B cell (primary cell): ENCODE data around the gene SLC12A7. TPM values are rescaled to one million over a fixed set of nuclear protein-coding genes. Genes with fewer than 3 reads are reported as not detected.

Source experiments
- ATAC-seq: fragments of 200-7000 bp; cut with Tn5 transposase; one replicate; pipeline ENCODE4 v1.10.0; 2021; ENCODE audit warnings: low read depth, mild to moderate bottlenecking, moderate number of reproducible peaks, moderate library complexity
- CTCF ChIA-PET: fragments of 350-600 bp; sonication (Branson Sonifier 250); formaldehyde crosslinking; loops from one replicate; lab custom pipeline; 2021; ENCODE audit warnings: antibody characterized with exemption, inconsistent platforms; lab: Charles Lee
- POLR2A ChIA-PET: fragments of 350-600 bp; sonication (Branson Sonifier 250); formaldehyde crosslinking; loops from one replicate; lab custom pipeline; 2021; ENCODE audit warnings: antibody characterized with exemption; lab: Charles Lee
- DNase-seq: peaks from one replicate; pipeline ENCODE4 v3.0.0; 2013
- H2AFZ ChIP-seq: 2 replicates; pipeline ENCODE4 v1.6.1; 2012; ENCODE audit warnings: mild to moderate bottlenecking, low read depth, low read length; ENCODE audit not compliant: insufficient read depth, poor library complexity, severe bottlenecking
- H3K27ac ChIP-seq, 2 donors: 1 replicate in 1 of 2; 2 replicates in 1 of 2; pipeline ENCODE4 v1.5.1; 2012 to 2013; ENCODE audit warnings: low read length in 2 of 2, mild to moderate bottlenecking in 2 of 2, moderate library complexity in 1 of 2
- H3K27me3 ChIP-seq, 4 experiments: fragments of 200-600 bp in 1 of 4; sonication (generic) in 1 of 4; replicated peaks in 1 of 4; 1 replicate in 2 of 4; 2 replicates in 2 of 4; pipeline versions ENCODE4 v1.6.1 to v1.7.0; 2013 to 2016; ENCODE audit warnings: low read length in 3 of 4, mild to moderate bottlenecking in 2 of 4, mixed read lengths in 1 of 4, moderate library complexity in 1 of 4; ENCODE audit not compliant: insufficient read depth in 4 of 4, control insufficient read depth in 3 of 4; ENCODE audit errors: control extremely low read depth in 1 of 4
- H3K36me3 ChIP-seq, 2 experiments: replicated peaks in 1 of 2; 1 replicate in 1 of 2; 2 replicates in 1 of 2; pipeline versions ENCODE4 v1.6.1 to v1.7.1; 2013; ENCODE audit warnings: low read length in 1 of 2; ENCODE audit not compliant: insufficient read depth in 2 of 2, control insufficient read depth in 1 of 2; ENCODE audit errors: control extremely low read depth in 1 of 2, extremely low read depth in 1 of 2
- H3K4me1 ChIP-seq, 2 donors: fragments of 200-600 bp in 1 of 2; sonication (generic) in 1 of 2; 1 replicate in 1 of 2; 2 replicates in 1 of 2; pipeline versions ENCODE4 v1.5.1 to v1.6.1; 2013 to 2017; ENCODE audit warnings: low read length in 2 of 2; ENCODE audit not compliant: control insufficient read depth in 2 of 2, insufficient read depth in 2 of 2
- H3K4me2 ChIP-seq: replicated peaks from 2 replicates; pipeline ENCODE3; 2012; ENCODE audit warnings: mild to moderate bottlenecking, low read depth, low read length; ENCODE audit not compliant: poor library complexity, severe bottlenecking
- H3K4me3 ChIP-seq, 5 experiments: fragments of 200-600 bp in 1 of 5; sonication (generic) in 1 of 5; 1 replicate in 3 of 5; 2 replicates in 2 of 5; pipeline versions ENCODE4 v1.5.1 to v1.7.0; 2011 to 2016; ENCODE audit warnings: low read length in 4 of 5, mild to moderate bottlenecking in 4 of 5, low read depth in 2 of 5, control low read depth in 1 of 5, moderate library complexity in 1 of 5; ENCODE audit not compliant: insufficient read depth in 1 of 5; ENCODE audit errors: control extremely low read depth in 1 of 5, extremely low read depth in 1 of 5
- H3K79me2 ChIP-seq: fragments of 200-600 bp; sonication (generic); one replicate; pipeline ENCODE4 v1.6.0; 2016; ENCODE audit warnings: low read length; ENCODE audit not compliant: control insufficient read depth, insufficient read depth
- H3K9ac ChIP-seq: fragments of 200-600 bp; sonication (generic); 2 replicates; pipeline ENCODE4 v1.6.1; 2017; ENCODE audit warnings: mild to moderate bottlenecking, low read length, moderate library complexity
- H3K9me3 ChIP-seq, 3 donors: one replicate each; pipeline versions ENCODE4 v1.6.1 to v1.7.1; 2013; ENCODE audit warnings: low read length in 2 of 3; ENCODE audit not compliant: control insufficient read depth in 2 of 3, insufficient read depth in 1 of 3; ENCODE audit errors: control extremely low read depth in 1 of 3
- H4K20me1 ChIP-seq: 2 replicates; pipeline ENCODE4 v1.6.0; 2012; ENCODE audit warnings: mild to moderate bottlenecking, low read length; ENCODE audit not compliant: insufficient read depth, control insufficient read depth, poor library complexity, severe bottlenecking
- H3K27ac Mint-ChIP-seq: one replicate; pipeline ENCODE4 v1.8.0; 2021; ENCODE audit warnings: mixed read lengths
- H3K27me3 Mint-ChIP-seq: one replicate; pipeline ENCODE4 v1.8.0; 2021; ENCODE audit warnings: mixed read lengths
- H3K4me1 Mint-ChIP-seq: one replicate; pipeline ENCODE4 v1.8.0; 2021; ENCODE audit warnings: mixed read lengths
- H3K4me3 Mint-ChIP-seq: one replicate; pipeline ENCODE4 v1.8.0; 2021; ENCODE audit warnings: mixed read lengths
- H3K9me3 Mint-ChIP-seq: one replicate; pipeline ENCODE4 v1.8.0; 2022; ENCODE audit warnings: mixed read lengths; ENCODE audit not compliant: insufficient read depth
- CTCF ChIP-seq: fragments of 200-600 bp; IDR thresholded peaks from one replicate; pipeline ENCODE4 v1.8.0; 2022; ENCODE audit warnings: antibody characterized with exemption, mild to moderate bottlenecking
- EZH2 ChIP-seq: IDR thresholded peaks from 2 replicates; pipeline ENCODE4 v1.6.1; 2012; ENCODE audit warnings: borderline replicate concordance, low read depth, mild to moderate bottlenecking, moderate library complexity, low read length; ENCODE audit not compliant: insufficient read depth, poor library complexity, severe bottlenecking
- WGBS: methylation state at CpG from one replicate; pipeline ENCODE4 v1.1.5; 2013; ENCODE audit warnings: missing lambda C conversion rate; ENCODE audit not compliant: insufficient coverage; 5-methylcytosine and 5-hydroxymethylcytosine counted together
- intact Hi-C: fragments of 100-400 bp; cut with micrococcal nuclease; formaldehyde crosslinking; loops from one replicate; pipeline ENCODE4 v1.10.0; 2022
- polyA plus RNA-seq: library from polyadenylated mRNA; depleted of rRNA; stranded (reverse); fragments of >200 nt; gene quantifications from 2 replicates; pipeline ENCODE4 v1.2.3, GENCODE V29; 2012
- total RNA-seq, 2 donors: library from RNA; stranded (reverse); fragments of 120-200 nt in 1 of 2; gene quantifications; 1 replicate in 1 of 2; 2 replicates in 1 of 2; pipeline versions ENCODE4 v1.2.3 to v1.2.4, GENCODE V29; 2013 to 2022

SLC12A7 gene
- total and polyA plus RNA-seq, 2 donors (not counting 1 experiment from before 2014, with no cell fraction given): 25.5 to 34.4 TPM

- WGBS: 2% methylated on average over 105 of the region's 108 CpGs
- TF ChIP-seq EZH2: no peak
- TF ChIP-seq CTCF: peak; percentile 37
- H3K9me3 ChIP-seq: peaks cover 0 to 6% (median 0%) of the 10 kb centered on the region in 3 donors
- peaks cover 0 to 68% (median 20%) of the 10 kb centered on the region in 4 experiments for H3K27me3 ChIP-seq
- no peaks in the 10 kb centered on the region for H3K79me2 ChIP-seq
- H3K27me3 Mint-ChIP-seq: peaks cover 54% of the 10 kb centered on the region
- peaks cover 25% of the 10 kb centered on the region for H3K4me1 Mint-ChIP-seq
- POLR2A ChIA-PET: no interaction called here
- H3K4me3 ChIP-seq: peak within 1 kb of the TSS in 3 of 5 experiments; percentile 14 to 38 (median 18)
- DNase-seq (peak; percentile 64), ATAC-seq (peak; percentile 66)
- H4K20me1 ChIP-seq: no peaks in the 10 kb centered on the region
- no peak within 1 kb of the TSS for H3K27ac ChIP-seq
- H3K27ac Mint-ChIP-seq: peak within 1 kb of the TSS; percentile 34
- no peak within 1 kb of the TSS for H2AFZ ChIP-seq
- intact Hi-C loops: no loop called here
- peak within 1 kb of the TSS; percentile 74 for H3K4me2 ChIP-seq
- no peaks in the 10 kb centered on the region for H3K9me3 Mint-ChIP-seq
- H3K9ac ChIP-seq: no peak within 1 kb of the TSS
- CTCF ChIA-PET: interaction anchor here (1.2 kb wide), 1 partner anchor 133 kb away, joined by 3 read pairs; no protein-coding TSS in a partner anchor
- peaks cover 24 to 31% of the 10 kb centered on the region in 2 donors for H3K4me1 ChIP-seq
- H3K4me3 Mint-ChIP-seq: peak within 1 kb of the TSS; percentile 72
- H3K36me3 ChIP-seq: no peaks in the 10 kb centered on the region
Observed at GRCh38 chr5:1008451-1009358, 103.2 kb downstream of the SLC12A7 start, which contains the start of gene NKD2. NKD2 (plus strand) TSS chr5:1008802; CDS start chr5:1009058, 256 bp downstream.
